Mucosa of descending colon (tissue), 3 donors: Measurements from ENCODE around the gene GNAL. TPM values are rescaled to one million over a fixed set of nuclear protein-coding genes. Genes with fewer than 3 reads are reported as not detected.

ENCODE experiments used
- ATAC-seq: fragments of 200-7000 bp; cut with Tn5 transposase; one replicate; pipeline ENCODE4 v1.9.1; 2020; ENCODE audit warnings: mild to moderate bottlenecking, moderate library complexity
- DNase-seq, 3 donors: peaks; one replicate each; pipeline ENCODE4 v3.0.0-alpha.2; 2020
- H3K36me3 ChIP-seq: fragments of 200-600 bp; one replicate; pipeline ENCODE4 v1.8.0; 2021; ENCODE audit warnings: low read depth, mild to moderate bottlenecking
- H3K4me1 ChIP-seq: fragments of 200-600 bp; one replicate; pipeline ENCODE4 v1.8.0; 2021; ENCODE audit warnings: low read depth, mild to moderate bottlenecking
- H3K4me3 ChIP-seq: fragments of 200-600 bp; one replicate; pipeline ENCODE4 v1.8.0; 2021; ENCODE audit warnings: mild to moderate bottlenecking
- H3K9me3 ChIP-seq: fragments of 200-600 bp; one replicate; pipeline ENCODE4 v1.8.0; 2021; ENCODE audit warnings: mild to moderate bottlenecking
- intact Hi-C, 2 donors: fragments of 100-400 bp; cut with DNase I in 1 of 2; cut with micrococcal nuclease in 1 of 2; formaldehyde crosslinking; loops; one replicate each; pipeline versions ENCODE4 v1.11.0 to v1.11.1; 2022; cut with DNase I, micrococcal nuclease
- total RNA-seq, 3 donors: library from RNA; stranded (reverse); fragmentation: NEBNext Ultra II Directional in 2 of 3; extraction: Animal tissue kit (Norgen Biotek cat#: 25700) in 2 of 3; gene quantifications; one replicate each; pipeline versions ENCODE4 v1.2.1 to v1.2.4, GENCODE V29; 2021 to 2023
- TF ChIP-seq, protein P1 (sequence below): fragments of 200-600 bp; IDR thresholded peaks from one replicate; pipeline ENCODE4 v1.8.0; 2022; ENCODE audit warnings: antibody characterized with exemption, mild to moderate bottlenecking
- donor health status: DM: no; HTN: no; CAD: no; lungs with moderate emphysema.
- donor health status: DM: no; HTN: no; CAD: no.
- donor health status: DM: no; HTN: yes; CAD: no.

The GNAL gene
- total RNA-seq, 3 donors from 2014 or later = 4.7 to 20.7 (median 5.3) TPM

DNA sequence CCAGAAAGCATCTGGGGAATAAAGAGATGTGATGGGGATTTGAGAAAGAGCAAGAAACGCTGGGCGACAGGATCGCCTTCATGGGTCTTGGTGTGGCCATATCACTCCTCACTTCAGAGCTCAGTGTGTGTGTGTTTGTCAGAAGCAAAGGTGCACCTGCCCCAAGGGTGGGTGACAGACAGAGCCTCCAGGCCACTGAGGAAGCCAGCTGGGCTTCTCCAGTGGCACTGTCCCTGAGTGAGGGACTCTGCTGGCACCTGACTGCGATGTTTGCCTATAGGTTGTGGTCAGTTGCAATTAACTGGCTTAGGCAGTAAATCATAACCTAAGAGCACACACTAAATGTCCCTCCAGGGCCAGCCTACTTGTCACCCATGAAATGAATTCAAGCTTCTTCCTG is 23.5 kb upstream of the GNAL start:
- H3K9me3 ChIP-seq = no peaks in the 10 kb centered on the region
- no peak for DNase-seq
- no peaks in the 10 kb centered on the region for H3K36me3 ChIP-seq
- intact Hi-C loops = no loop called here
- H3K4me1 ChIP-seq = no peaks in the 10 kb centered on the region
- TF ChIP-seq, protein P1, sequence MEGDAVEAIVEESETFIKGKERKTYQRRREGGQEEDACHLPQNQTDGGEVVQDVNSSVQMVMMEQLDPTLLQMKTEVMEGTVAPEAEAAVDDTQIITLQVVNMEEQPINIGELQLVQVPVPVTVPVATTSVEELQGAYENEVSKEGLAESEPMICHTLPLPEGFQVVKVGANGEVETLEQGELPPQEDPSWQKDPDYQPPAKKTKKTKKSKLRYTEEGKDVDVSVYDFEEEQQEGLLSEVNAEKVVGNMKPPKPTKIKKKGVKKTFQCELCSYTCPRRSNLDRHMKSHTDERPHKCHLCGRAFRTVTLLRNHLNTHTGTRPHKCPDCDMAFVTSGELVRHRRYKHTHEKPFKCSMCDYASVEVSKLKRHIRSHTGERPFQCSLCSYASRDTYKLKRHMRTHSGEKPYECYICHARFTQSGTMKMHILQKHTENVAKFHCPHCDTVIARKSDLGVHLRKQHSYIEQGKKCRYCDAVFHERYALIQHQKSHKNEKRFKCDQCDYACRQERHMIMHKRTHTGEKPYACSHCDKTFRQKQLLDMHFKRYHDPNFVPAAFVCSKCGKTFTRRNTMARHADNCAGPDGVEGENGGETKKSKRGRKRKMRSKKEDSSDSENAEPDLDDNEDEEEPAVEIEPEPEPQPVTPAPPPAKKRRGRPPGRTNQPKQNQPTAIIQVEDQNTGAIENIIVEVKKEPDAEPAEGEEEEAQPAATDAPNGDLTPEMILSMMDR = no peak
- ATAC-seq = no peak
- H3K4me3 ChIP-seq = no peak overlapping the region

DNA sequence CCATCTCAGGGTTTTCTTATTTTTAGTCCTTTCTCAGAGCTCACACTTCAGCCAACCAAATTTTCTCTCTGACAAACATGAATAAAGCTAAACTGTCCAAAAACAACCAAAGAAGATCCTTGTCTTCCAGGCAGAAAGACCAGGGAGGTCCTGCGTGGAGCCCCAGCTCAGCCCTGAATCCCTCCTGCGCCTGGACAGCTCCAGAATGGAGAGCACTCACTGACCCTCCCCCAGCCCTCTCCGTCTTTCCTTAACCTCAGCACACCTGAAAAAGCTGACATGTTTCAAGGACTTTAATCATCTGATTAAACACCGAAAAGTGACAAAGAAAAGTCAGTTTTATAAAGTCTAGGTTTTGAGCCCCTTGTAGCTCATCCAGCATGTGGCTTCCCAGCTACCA is 22.9 kb upstream of the GNAL start:
- H3K9me3 ChIP-seq = no peaks in the 10 kb centered on the region
- no peaks in the 10 kb centered on the region for H3K36me3 ChIP-seq
- H3K4me1 ChIP-seq = no peaks in the 10 kb centered on the region
- DNase-seq = no peak
- no peak overlapping the region for H3K4me3 ChIP-seq
- TF ChIP-seq, protein P1 = no peak
- ATAC-seq = no peak
- intact Hi-C loops = no loop called here

DNA sequence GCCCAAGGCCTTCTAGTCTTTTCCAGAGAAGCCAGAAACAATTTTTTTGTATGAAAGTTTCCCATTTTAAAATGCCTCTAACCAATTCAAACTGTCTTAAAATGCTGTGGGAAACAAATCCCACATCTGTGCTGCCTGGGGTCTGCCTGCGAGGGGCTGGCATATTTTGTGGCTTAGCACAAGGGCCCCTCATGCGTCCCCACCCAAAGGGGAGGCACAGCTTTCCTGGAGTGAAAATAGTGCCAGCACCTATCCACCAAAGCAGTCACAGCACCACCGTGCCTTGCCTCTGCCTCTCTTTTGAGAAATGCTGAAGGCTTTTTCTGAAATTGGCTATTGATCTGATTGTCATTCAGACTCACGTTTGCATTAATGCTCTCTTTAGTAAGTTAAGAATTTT is 22.2 kb upstream of the GNAL start:
- intact Hi-C loops = no loop called here
- Histone ChIP-seq H3K9me3 (no peaks in the 10 kb centered on the region), H3K4me3 (no peak overlapping the region), H3K36me3 (no peaks in the 10 kb centered on the region), H3K4me1 (no peaks in the 10 kb centered on the region)
- no peak for ATAC-seq
- no peak for DNase-seq
- TF ChIP-seq, protein P1 = no peak

DNA sequence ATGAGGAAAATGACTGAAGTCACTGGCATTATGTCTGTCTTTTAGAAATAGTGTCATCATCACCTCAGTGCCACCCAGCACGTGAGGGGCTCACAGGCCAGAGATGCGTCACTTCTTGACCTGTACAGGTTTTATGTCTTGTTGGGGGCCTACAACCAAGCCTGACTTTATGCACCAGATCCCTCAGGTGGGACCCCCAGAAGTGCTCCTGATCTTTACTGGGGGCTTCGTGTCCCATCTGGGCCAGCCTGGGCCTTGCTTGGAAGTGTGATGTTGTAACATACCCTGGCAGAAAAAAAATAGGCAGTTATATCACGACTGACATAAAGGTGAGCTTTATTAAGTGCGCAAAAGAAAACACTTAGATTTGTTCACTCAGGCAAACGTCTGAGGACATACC is 21.5 kb upstream of the GNAL start:
- Histone ChIP-seq H3K36me3 (no peaks in the 10 kb centered on the region), H3K4me1 (no peaks in the 10 kb centered on the region), H3K4me3 (no peak overlapping the region), H3K9me3 (no peaks in the 10 kb centered on the region)
- TF ChIP-seq, protein P1 = no peak
- ATAC-seq = no peak
- intact Hi-C loops = no loop called here
- no peak for DNase-seq

DNA sequence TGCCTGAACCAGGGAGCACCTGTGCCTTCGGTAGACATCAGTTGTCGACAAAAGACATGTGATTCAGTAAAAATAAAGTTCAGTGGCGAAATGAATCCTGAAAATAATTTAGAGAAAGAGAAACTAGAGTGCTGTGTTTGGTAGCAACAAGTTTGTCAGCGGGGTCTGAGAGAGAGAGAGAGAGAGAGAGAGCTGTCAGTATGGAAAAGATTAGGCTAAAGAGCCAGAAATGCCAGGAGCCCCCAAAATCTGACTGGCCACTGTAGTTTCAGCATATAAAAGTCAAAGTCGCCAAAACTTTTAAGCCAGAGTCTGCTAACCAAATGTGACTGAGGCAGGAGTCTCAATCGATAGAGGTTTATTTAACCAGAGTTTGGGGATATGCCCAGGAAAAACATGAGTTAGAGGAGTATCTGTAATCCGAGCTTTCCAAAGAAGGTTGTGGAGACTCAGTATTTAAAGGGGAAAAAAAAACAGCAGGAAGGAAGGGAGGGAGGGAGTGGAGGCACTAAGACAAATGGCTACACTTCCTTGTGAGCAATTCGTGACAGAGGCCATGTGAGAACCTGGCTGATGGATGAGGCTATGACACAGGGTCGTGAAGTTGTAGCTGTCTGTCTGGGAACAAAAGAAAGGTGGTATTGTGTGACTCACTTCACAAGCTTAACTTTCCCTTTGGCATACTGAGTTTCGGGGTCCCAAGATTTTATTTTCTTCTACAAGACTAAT is 20.5 kb upstream of the GNAL start:
- no peaks in the 10 kb centered on the region for H3K4me1 ChIP-seq
- intact Hi-C loops = no loop called here
- H3K36me3 ChIP-seq = no peaks in the 10 kb centered on the region
- H3K4me3 ChIP-seq = no peak overlapping the region
- TF ChIP-seq, protein P1 = no peak
- no peaks in the 10 kb centered on the region for H3K9me3 ChIP-seq
- ATAC-seq = no peak
- DNase-seq = no peak
